ENCODE data around the gene FKBP15.

The FKBP15 gene

GRCh38 chr9:113221800-113222481 lies 864 bp upstream of the FKBP15 start:
- peak; percentile 13 for DNase-seq (ENCODE audit: low read depth)

GRCh38 chr9:113220467-113221002 lies 542 bp downstream of the FKBP15 start:
- peak overlapping the region; percentile 82 for H3K4me3 ChIP-seq (ENCODE audit: low read depth, low read length)
- DNase-seq (ENCODE audit: low read depth), result peak; percentile 20
- TF ChIP-seq CTCF (IDR thresholded peaks at IDR 0.05; ENCODE audit: insufficient read depth, low read depth, low read length, missing control alignments), result no peak

More at GRCh38 chr9:113221800-113222481, 864 bp upstream of the FKBP15 start:
- no peak for TF ChIP-seq CTCF (IDR thresholded peaks at IDR 0.05; ENCODE audit: insufficient read depth, low read depth, low read length, missing control alignments)
- H3K4me3 ChIP-seq (ENCODE audit: low read depth, low read length), result peak overlapping the region; percentile 86

- peak overlapping the region; percentile 82 for H3K4me3 ChIP-seq (ENCODE audit: low read depth, low read length)
- no peak for TF ChIP-seq CTCF (IDR thresholded peaks at IDR 0.05; ENCODE audit: insufficient read depth, low read depth, low read length, missing control alignments)
- DNase-seq (ENCODE audit: low read depth), result peak; percentile 89
Measured at GRCh38 chr9:113219969-113220368, 1.1 kb downstream of the FKBP15 start.

- no peak for TF ChIP-seq CTCF (IDR thresholded peaks at IDR 0.05; ENCODE audit: insufficient read depth, low read depth, low read length, missing control alignments)
- H3K4me3 ChIP-seq (ENCODE audit: low read depth, low read length), result peak overlapping the region; percentile 82
- peak; percentile 54 for DNase-seq (ENCODE audit: low read depth)
Measured at GRCh38 chr9:113219186-113219936, 1.7 kb downstream of the FKBP15 start.

GRCh38 chr9:113216406-113216805 lies 4.7 kb downstream of the FKBP15 start:
- no peak overlapping the region for H3K4me3 ChIP-seq (ENCODE audit: low read depth, low read length)
- no peak for TF ChIP-seq CTCF (IDR thresholded peaks at IDR 0.05; ENCODE audit: insufficient read depth, low read depth, low read length, missing control alignments)
- no peak for DNase-seq (ENCODE audit: low read depth)

- peak; percentile 51 for DNase-seq (ENCODE audit: low read depth)
- TF ChIP-seq CTCF (IDR thresholded peaks at IDR 0.05; ENCODE audit: insufficient read depth, low read depth, low read length, missing control alignments), result no peak
Measured at GRCh38 chr9:113215132-113215531, 5.9 kb downstream of the FKBP15 start.

More at GRCh38 chr9:113215132-113215531, 5.9 kb downstream of the FKBP15 start:
- no peak overlapping the region for H3K4me3 ChIP-seq (ENCODE audit: low read depth, low read length)

Measured in GM12865 (cell line).